ENCODE measurements around the gene ARF3. TPM values are rescaled to one million over a fixed set of nuclear protein-coding genes. Genes with fewer than 3 reads are reported as not detected.

The ARF3 gene
- total and polyA plus RNA-seq, 2 of the 13 experiments (the other 11 are each of a cell fraction or from before 2014, with no cell fraction given) = 53.8 to 57.9 TPM

GRCh38 chr12:48907245-48907644 is 50.0 kb downstream of the ARF3 start (continued):
- no peak for TF ChIP-seq PATZ1 (CRISPR knock-in tag; IDR thresholded peaks at IDR 0.05)
- 0 out of 2 replicates have a peak, but pooled peaks have one; percentile 20 for TF ChIP-seq HNF4A (CRISPR knock-in tag; IDR thresholded peaks at IDR 0.05)
- peak; percentile 77 for TF ChIP-seq NCOA2 (CRISPR knock-in tag; IDR thresholded peaks at IDR 0.05)
- no peak for TF ChIP-seq PRDM15 (CRISPR knock-in tag; IDR thresholded peaks at IDR 0.05)
- TF ChIP-seq FOXP1 (IDR thresholded peaks at IDR 0.05) = no peak
- peak; percentile 35; the same call in 1 of the 2 replicates for TF ChIP-seq FOXP1 (CRISPR knock-in tag; IDR thresholded peaks at IDR 0.05)
- TF ChIP-seq GFI1 (CRISPR knock-in tag; IDR thresholded peaks at IDR 0.05; ENCODE audit: borderline replicate concordance) = peak; percentile 57
- TF ChIP-seq RAD21 (CRISPR knock-in tag; IDR thresholded peaks at IDR 0.05) = no peak
- TF ChIP-seq ZNF205 (CRISPR knock-in tag; IDR thresholded peaks at IDR 0.05) = no peak
- peak; percentile 50; the same call in 1 of the 2 replicates for TF ChIP-seq THRA (CRISPR knock-in tag; IDR thresholded peaks at IDR 0.05; ENCODE audit: borderline replicate concordance)
- TF ChIP-seq TCF7 (IDR thresholded peaks at IDR 0.05; ENCODE audit: low read depth) = no peak
- TF ChIP-seq SOX5 (CRISPR knock-in tag; IDR thresholded peaks at IDR 0.05; ENCODE audit: borderline replicate concordance) = peak; percentile 69; the same call in 1 of the 2 replicates
- TF ChIP-seq FIP1L1 (IDR thresholded peaks at IDR 0.05; ENCODE audit: borderline replicate concordance, insufficient read depth, low read depth, low read length) = no peak
- no peak for TF ChIP-seq IRF2 (CRISPR knock-in tag; IDR thresholded peaks at IDR 0.05)
- no peak for TF ChIP-seq SOX13 (IDR thresholded peaks at IDR 0.05)
- TF ChIP-seq SOX13 (CRISPR knock-in tag; conservative IDR thresholded peaks at IDR 0.05 in 1 of 2, IDR thresholded peaks at IDR 0.05 in 1 of 2) = peak in 1 of 2 experiments; percentile 75; a peak in 1 of 4 replicates
- TF ChIP-seq GATAD1 (CRISPR knock-in tag; IDR thresholded peaks at IDR 0.05) = no peak
- no peak for TF ChIP-seq NFE2L2 (IDR thresholded peaks at IDR 0.05; ENCODE audit: low read length)
- TF ChIP-seq ERF (CRISPR knock-in tag; IDR thresholded peaks at IDR 0.05) = no peak
- no peak for TF ChIP-seq ZNF512B (CRISPR knock-in tag; IDR thresholded peaks at IDR 0.05; ENCODE audit: borderline replicate concordance)

All from HepG2 (cell line).